Spleen (tissue), 11 donors: ENCODE data around the gene OR6N1. TPM values are rescaled to one million over a fixed set of nuclear protein-coding genes. Genes with fewer than 3 reads are reported as not detected.

Source experiments
- DNase-seq: peaks from one replicate; pipeline ENCODE4 v3.0.0-alpha.2; 2020
- H3K27ac ChIP-seq, 8 donors: fragments of 200-600 bp; sonication (generic) in 7 of 8; 1 replicate in 4 of 8; 2 replicates in 4 of 8; pipeline versions ENCODE4 v1.5.0 to v1.8.0; 2016 to 2021; ENCODE audit warnings: inconsistent platforms in 4 of 8, mild to moderate bottlenecking in 4 of 8, moderate library complexity in 1 of 8
- H3K27me3 ChIP-seq, 7 donors: fragments of 200-600 bp; sonication (generic) in 6 of 7; replicated peaks in 1 of 7; 1 replicate in 4 of 7; 2 replicates in 3 of 7; pipeline versions ENCODE4 v1.5.0 to v1.8.0; 2016 to 2021; ENCODE audit warnings: inconsistent platforms in 3 of 7, mild to moderate bottlenecking in 1 of 7
- H3K36me3 ChIP-seq, 6 donors: fragments of 200-600 bp; sonication (generic) in 5 of 6; 1 replicate in 4 of 6; 2 replicates in 2 of 6; pipeline versions ENCODE4 v1.5.0 to v1.8.0; 2016 to 2021; ENCODE audit warnings: inconsistent platforms in 2 of 6
- H3K4me1 ChIP-seq, 6 donors: fragments of 200-600 bp; sonication (generic) in 5 of 6; 1 replicate in 3 of 6; 2 replicates in 3 of 6; pipeline versions ENCODE4 v1.5.0 to v1.8.0; 2016 to 2021; ENCODE audit warnings: inconsistent platforms in 3 of 6
- H3K4me3 ChIP-seq, 8 donors: fragments of 200-600 bp; sonication (generic) in 7 of 8; 1 replicate in 4 of 8; 2 replicates in 4 of 8; pipeline versions ENCODE4 v1.5.0 to v1.8.0; 2016 to 2021; ENCODE audit warnings: inconsistent platforms in 4 of 8, mild to moderate bottlenecking in 4 of 8, moderate library complexity in 2 of 8
- H3K9me3 ChIP-seq, 8 donors: fragments of 200-600 bp; sonication (generic) in 7 of 8; 1 replicate in 4 of 8; 2 replicates in 4 of 8; pipeline versions ENCODE4 v1.5.0 to v1.8.0; 2016 to 2021; ENCODE audit warnings: inconsistent platforms in 4 of 8
- POLR2A ChIP-seq, 3 donors: fragments of 450-650 bp; IDR thresholded peaks; one replicate each; pipeline ENCODE4 v1.5.1; 2017; ENCODE audit warnings: antibody characterized with exemption in 3 of 3, mild to moderate bottlenecking in 1 of 3
- POLR2AphosphoS5 ChIP-seq, 3 donors: sonication (generic); formaldehyde crosslinking; IDR thresholded peaks; one replicate each; pipeline ENCODE4 v1.5.1; 2017; ENCODE audit warnings: antibody characterized with exemption in 3 of 3
- WGBS, 5 donors: extraction: QIAGEN DNeasy Blood & Tissue Kit in 3 of 5; methylation state at CpG; one replicate each; pipeline versions ENCODE4 v1.1.5 to v1.1.7; 2013 to 2018; 5-methylcytosine and 5-hydroxymethylcytosine counted together
- intact Hi-C: fragments of 100-400 bp; cut with DNase I; formaldehyde crosslinking; loops from one replicate; pipeline ENCODE4 v1.15.0; 2023; ENCODE audit warnings: low total_unique reads
- polyA plus RNA-seq, 3 donors: library from polyadenylated mRNA; stranded (reverse); fragments of 200-250 nt; gene quantifications; one replicate each; pipeline ENCODE4 v1.2.1, GENCODE V29; 2013
- total RNA-seq, 7 donors: library from RNA; depleted of rRNA in 3 of 7; stranded (reverse); fragments of >200 nt in 3 of 7; fragmentation: NEBNext Ultra II Directional in 4 of 7; extraction: Animal tissue kit (Norgen Biotek cat#: 25700) in 4 of 7; gene quantifications; one replicate each; pipeline versions ENCODE4 v1.1.0 to v1.2.1, GENCODE V29; 2016 to 2021
- TF ChIP-seq, protein P1 (sequence below), 11 experiments: fragments of 200-600 bp in 7 of 11; fragments of 450-650 bp in 4 of 11; sonication (generic) in 4 of 11; IDR thresholded peaks in 8 of 11; conservative IDR thresholded peaks in 3 of 11; 1 replicate in 7 of 11; 2 replicates in 4 of 11; pipeline versions ENCODE4 v1.4.0 to v1.8.0; 2016 to 2021; ENCODE audit warnings: antibody characterized with exemption in 11 of 11, inconsistent platforms in 4 of 11, mild to moderate bottlenecking in 1 of 11
- donor health status: healthy with polysubstance abuse.
- donor health status: DM: no; HTN: no; CAD: no; lungs with moderate emphysema.
- donor health status: DM: no; HTN: no; CAD: no.
- donor health status: Bipolar disorder and iron deficiency.
- donor health status: healthy.
- donor health status: DM: no; HTN: no; CAD: no.
- donor health status: DM: yes; HTN: yes; CAD: no.

Gene OR6N1
- total and polyA plus RNA-seq, 10 donors: 0.10 to 0.84 (median 0.77) TPM; not detected in 7

DNA sequence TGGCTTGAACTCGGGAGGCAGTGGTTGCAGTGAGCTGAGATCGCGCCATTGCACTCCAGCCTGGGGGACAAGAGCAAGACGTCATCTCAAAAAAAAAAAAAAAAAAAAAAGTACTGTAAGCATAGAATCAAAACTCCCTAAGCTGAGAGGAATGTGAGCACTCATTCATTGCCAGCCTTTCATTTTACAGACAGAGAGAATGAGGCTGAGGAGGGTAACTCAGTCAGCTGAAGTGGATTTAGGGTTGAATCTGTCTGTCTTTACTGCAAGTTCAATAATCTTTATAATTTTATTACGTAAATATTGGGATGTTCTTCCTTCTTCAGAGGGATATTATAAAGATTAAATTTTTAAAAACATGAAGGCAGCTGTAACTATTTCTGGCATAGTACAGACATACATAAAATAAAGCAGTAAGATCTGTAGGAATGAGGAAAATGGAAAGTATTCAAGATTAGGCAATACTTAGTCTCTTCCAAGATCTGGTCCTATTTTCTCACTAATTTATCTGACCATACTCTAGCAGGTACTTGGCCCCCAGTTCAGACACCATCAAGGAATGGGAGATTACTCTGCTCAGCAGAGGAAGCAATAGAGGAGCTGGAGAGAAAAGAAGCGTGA is 35.0 kb upstream of the OR6N1 start:
- H3K9me3 ChIP-seq: no peaks in the 10 kb centered on the region
- peaks cover 0 to 67% (median 0%) of the 10 kb centered on the region in 6 donors for H3K4me1 ChIP-seq
- intact Hi-C loops: no loop called here
- H3K27me3 ChIP-seq: no peaks in the 10 kb centered on the region
- no peak overlapping the region for H3K4me3 ChIP-seq
- H3K36me3 ChIP-seq: no peaks in the 10 kb centered on the region
- peak overlapping the region in 1 of 8 donors; percentile 5 for H3K27ac ChIP-seq
- 72 to 89% (median 84%) methylated on average over 6 of the region's 6 CpGs for WGBS, 5 donors
- DNase-seq: no peak
- no peak for TF ChIP-seq POLR2AphosphoS5 (IDR thresholded peaks at IDR 0.05)
- TF ChIP-seq POLR2A (IDR thresholded peaks at IDR 0.05): no peak
- TF ChIP-seq, protein P1, sequence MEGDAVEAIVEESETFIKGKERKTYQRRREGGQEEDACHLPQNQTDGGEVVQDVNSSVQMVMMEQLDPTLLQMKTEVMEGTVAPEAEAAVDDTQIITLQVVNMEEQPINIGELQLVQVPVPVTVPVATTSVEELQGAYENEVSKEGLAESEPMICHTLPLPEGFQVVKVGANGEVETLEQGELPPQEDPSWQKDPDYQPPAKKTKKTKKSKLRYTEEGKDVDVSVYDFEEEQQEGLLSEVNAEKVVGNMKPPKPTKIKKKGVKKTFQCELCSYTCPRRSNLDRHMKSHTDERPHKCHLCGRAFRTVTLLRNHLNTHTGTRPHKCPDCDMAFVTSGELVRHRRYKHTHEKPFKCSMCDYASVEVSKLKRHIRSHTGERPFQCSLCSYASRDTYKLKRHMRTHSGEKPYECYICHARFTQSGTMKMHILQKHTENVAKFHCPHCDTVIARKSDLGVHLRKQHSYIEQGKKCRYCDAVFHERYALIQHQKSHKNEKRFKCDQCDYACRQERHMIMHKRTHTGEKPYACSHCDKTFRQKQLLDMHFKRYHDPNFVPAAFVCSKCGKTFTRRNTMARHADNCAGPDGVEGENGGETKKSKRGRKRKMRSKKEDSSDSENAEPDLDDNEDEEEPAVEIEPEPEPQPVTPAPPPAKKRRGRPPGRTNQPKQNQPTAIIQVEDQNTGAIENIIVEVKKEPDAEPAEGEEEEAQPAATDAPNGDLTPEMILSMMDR (IDR thresholded peaks at IDR 0.05 in 8 of 11, conservative IDR thresholded peaks at IDR 0.05 in 3 of 11): no peak

DNA sequence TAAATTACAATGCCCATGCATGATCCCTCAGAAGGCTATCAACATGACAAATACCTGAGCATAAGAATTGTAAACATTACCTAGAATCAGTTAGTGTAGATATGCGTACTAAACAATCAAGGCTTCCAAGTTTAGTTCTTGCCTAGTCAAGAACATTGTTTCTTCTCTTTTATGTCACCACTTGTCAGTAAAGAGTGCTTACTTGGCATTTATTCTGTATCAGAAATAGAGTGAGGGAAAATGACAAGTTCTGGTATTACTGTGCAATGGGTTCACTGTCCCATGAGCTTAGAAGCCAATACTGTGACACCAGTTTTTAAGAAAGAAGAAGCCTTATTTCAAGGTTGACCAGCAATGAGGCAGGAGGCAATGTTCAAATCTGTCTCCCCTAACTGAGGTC is 31.7 kb upstream of the OR6N1 start:
- intact Hi-C loops: no loop called here
- Histone ChIP-seq H3K4me3 (no peak overlapping the region), H3K4me1 (peaks cover 0 to 41% (median 0%) of the 10 kb centered on the region in 6 donors), H3K27me3 (no peaks in the 10 kb centered on the region), H3K9me3 (no peaks in the 10 kb centered on the region), H3K36me3 (no peaks in the 10 kb centered on the region), H3K27ac (peak overlapping the region in 1 of 8 donors; percentile 91)
- DNase-seq: no peak
- 59 to 93% (median 83%) methylated on average over 1 of the region's 1 CpG for WGBS, 5 donors
- TF ChIP-seq POLR2A (IDR thresholded peaks at IDR 0.05) (no peak), POLR2AphosphoS5 (IDR thresholded peaks at IDR 0.05) (no peak)
- TF ChIP-seq, protein P1 (IDR thresholded peaks at IDR 0.05 in 8 of 11, conservative IDR thresholded peaks at IDR 0.05 in 3 of 11): no peak

DNA sequence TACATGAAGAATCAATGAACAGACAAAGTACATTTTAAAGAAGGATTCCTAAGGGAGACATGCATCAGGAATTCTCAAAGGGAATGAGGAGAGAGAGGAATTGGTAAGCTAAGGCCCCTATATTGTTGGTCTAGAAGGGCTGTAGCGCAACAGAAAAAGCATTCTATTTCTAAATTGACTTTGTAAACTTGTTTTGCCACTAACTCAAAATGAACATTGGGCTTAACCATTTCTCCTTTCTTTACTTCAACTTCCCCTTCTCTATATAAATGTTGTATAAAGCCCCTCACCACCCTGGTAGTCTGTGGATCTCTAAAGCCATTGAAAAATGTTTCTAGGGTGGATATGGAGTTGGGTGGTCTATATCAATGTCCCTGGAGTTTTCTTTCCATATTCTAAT is 29.4 kb upstream of the OR6N1 start:
- Histone ChIP-seq H3K36me3 (no peaks in the 10 kb centered on the region), H3K4me1 (peaks cover 0 to 34% (median 0%) of the 10 kb centered on the region in 6 donors), H3K27ac (peak overlapping the region in 7 of 8 donors; percentile 53 to 91 (median 80)), H3K4me3 (peak overlapping the region in 1 of 8 donors; percentile 20), H3K27me3 (no peaks in the 10 kb centered on the region), H3K9me3 (no peaks in the 10 kb centered on the region)
- no peak for DNase-seq
- WGBS, 5 donors: 61 to 80% (median 71%) methylated on average over 1 of the region's 1 CpG
- intact Hi-C loops: no loop called here
- TF ChIP-seq POLR2A (IDR thresholded peaks at IDR 0.05): no peak

DNA sequence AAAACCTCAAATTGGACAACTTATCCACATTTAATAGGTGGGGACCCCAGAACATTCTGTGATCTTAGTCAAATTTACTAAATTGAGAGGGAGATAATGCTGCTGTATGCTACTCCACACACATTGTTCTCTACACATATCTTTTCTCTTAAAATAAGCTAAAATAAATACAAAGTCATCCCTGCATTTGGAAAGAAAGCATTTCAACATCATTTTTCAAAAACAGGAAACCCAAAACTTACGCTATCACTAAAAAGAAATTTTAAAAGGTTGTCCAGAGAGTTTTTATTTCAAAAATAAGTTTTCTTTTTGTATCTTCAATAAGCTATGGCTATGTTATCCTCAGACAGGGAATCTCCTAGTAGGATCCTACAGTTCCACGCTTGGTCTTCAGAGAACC is 28.5 kb upstream of the OR6N1 start:
- peaks cover 0 to 36% (median 0%) of the 10 kb centered on the region in 6 donors for H3K4me1 ChIP-seq
- TF ChIP-seq POLR2A (IDR thresholded peaks at IDR 0.05): no peak
- TF ChIP-seq POLR2AphosphoS5 (IDR thresholded peaks at IDR 0.05): no peak
- TF ChIP-seq, protein P1 (IDR thresholded peaks at IDR 0.05 in 8 of 11, conservative IDR thresholded peaks at IDR 0.05 in 3 of 11): no peak
- DNase-seq: no peak
- no peaks in the 10 kb centered on the region for H3K27me3 ChIP-seq
- H3K4me3 ChIP-seq: peak overlapping the region in 1 of 8 donors; percentile 20
- intact Hi-C loops: no loop called here
- WGBS, 5 donors: 61 to 88% (median 70%) methylated on average over 2 of the region's 2 CpGs
- H3K9me3 ChIP-seq: no peaks in the 10 kb centered on the region
- peak overlapping the region in 7 of 8 donors; percentile 53 to 91 (median 80) for H3K27ac ChIP-seq
- no peaks in the 10 kb centered on the region for H3K36me3 ChIP-seq
